H1 (cell line): ENCODE results near the gene TRAPPC6A. TPM values are rescaled to one million over a fixed set of nuclear protein-coding genes. Genes with fewer than 3 reads are reported as not detected.

Source experiments
- MAFK ChIP-seq: IDR thresholded peaks from 2 replicates; pipeline ENCODE4 v1.6.1; 2012; ENCODE audit warnings: low read depth, mild to moderate bottlenecking, improper control_type of control experiment, low read length
- RAD21 ChIP-seq, 2 experiments: IDR thresholded peaks in 1 of 2; conservative IDR thresholded peaks in 1 of 2; 2 replicates each; pipeline ENCODE4 v1.6.1; 2011; ENCODE audit warnings: low read depth in 2 of 2, low read length in 2 of 2, improper control_type of control experiment in 1 of 2, inconsistent platforms in 1 of 2, mild to moderate bottlenecking in 1 of 2, moderate library complexity in 1 of 2
- polyA plus RNA-seq, 7 experiments: library from polyadenylated mRNA; depleted of rRNA in 3 of 7; stranded (reverse) in 5 of 7; unstranded in 2 of 7; fragments of >200 nt in 5 of 7; fragments of 200-250 nt in 2 of 7; gene quantifications; 1 replicate in 5 of 7; 2 replicates in 1 of 7; 4 replicates in 1 of 7; pipeline versions ENCODE4 v1.2.1 to v1.2.3, GENCODE V29; 2011 to 2013; ENCODE audit warnings: missing spikeins in 2 of 7, mixed read lengths in 2 of 7
- total RNA-seq: library from RNA; stranded (reverse); fragmentation: NEBNext Ultra II Directional; extraction: Animal tissue kit (Norgen Biotek cat#: 25700); gene quantifications from 2 replicates; pipeline ENCODE4 v1.2.1, GENCODE V29; 2021

TRAPPC6A gene
- total and polyA plus RNA-seq, 2 of the 8 experiments (the other 6 are each of a cell fraction or from before 2014, with no cell fraction given) = 31.8 to 130 TPM

DNA sequence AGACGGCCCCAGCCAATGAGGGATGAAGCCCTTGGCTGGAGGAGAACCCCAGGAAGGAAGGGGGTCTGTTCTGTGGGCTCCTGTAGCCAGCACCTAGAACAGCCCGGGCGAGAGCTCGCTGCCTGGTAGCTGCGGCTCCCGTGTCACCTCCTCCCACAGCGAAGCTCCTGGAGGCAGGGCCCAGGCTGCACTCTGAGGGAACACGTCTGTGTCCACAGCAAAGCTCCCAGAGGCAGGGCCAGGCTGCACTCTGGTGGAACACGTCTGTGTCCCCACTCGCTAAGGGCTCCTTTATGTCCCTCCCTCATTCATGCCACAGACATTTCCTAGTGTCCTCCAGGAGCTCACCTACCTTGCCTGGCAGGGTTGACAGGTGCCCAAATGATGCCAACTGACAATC, 8.4 kb downstream of the TRAPPC6A start (continued):
- no peak for TF ChIP-seq RAD21 (IDR thresholded peaks at IDR 0.05 in 1 of 2, conservative IDR thresholded peaks at IDR 0.05 in 1 of 2; ENCODE audit: low read depth in 2 of 2, low read length in 2 of 2)
- TF ChIP-seq MAFK = no peak
